ENCODE results near the gene KCND1. TPM values are rescaled to one million over a fixed set of nuclear protein-coding genes. Genes with fewer than 3 reads are reported as not detected.

KCND1 gene
- total RNA-seq, 1 donor from 2014 or later, result 0.30 TPM

- no peak overlapping the region for H3K27ac ChIP-seq (replicated peaks)
- TF ChIP-seq CTCF (IDR thresholded peaks at IDR 0.05; ENCODE audit: borderline replicate concordance), result no peak
- H3K27me3 ChIP-seq (ENCODE audit: low read depth), result no peaks in the 10 kb centered on the region
- intact Hi-C loops (cut with micrococcal nuclease), result no loop called here
- H3K4me1 ChIP-seq, result peaks cover 36% of the 10 kb centered on the region
- no peak overlapping the region for H3K4me3 ChIP-seq
- no peaks in the 10 kb centered on the region for H3K9me3 ChIP-seq (replicated peaks)
- DNase-seq, result no peak
- no peaks in the 10 kb centered on the region for H3K36me3 ChIP-seq
These were observed 57.9 kb downstream of the KCND1 start for GRCh38 chrX:48913605-48914366.

GRCh38 chrX:48911412-48912182 lies 60.0 kb downstream of the KCND1 start, which contains the start of gene SLC35A2:
SLC35A2 (minus strand) TSS chrX:48911646; CDS start chrX:48911636, 10 bp downstream.
- no peaks in the 10 kb centered on the region for H3K27me3 ChIP-seq (ENCODE audit: low read depth)
- H3K9me3 ChIP-seq (replicated peaks), result no peaks in the 10 kb centered on the region
- intact Hi-C loops (cut with micrococcal nuclease), result no loop called here
- peak within 1 kb of the TSS; percentile 79 for H3K27ac ChIP-seq (replicated peaks)
- peaks cover 20% of the 10 kb centered on the region for H3K4me1 ChIP-seq
- peak; percentile 80 for DNase-seq
- no peaks in the 10 kb centered on the region for H3K36me3 ChIP-seq
- peak within 1 kb of the TSS; percentile 78 for H3K4me3 ChIP-seq
- no peak for TF ChIP-seq CTCF (IDR thresholded peaks at IDR 0.05; ENCODE audit: borderline replicate concordance)

Other genes with a start within 250 kb of the KCND1 start
- gene GLOD5, start 210.1 kb downstream of the KCND1 start, total RNA-seq, result not detected
- gene GATA1, start 185.3 kb downstream of the KCND1 start, total RNA-seq, result not detected
- gene HDAC6, start 169.8 kb downstream of the KCND1 start, total RNA-seq, result 39.7 TPM
- not detected for gene ERAS, start 145.3 kb downstream of the KCND1 start, total RNA-seq
- not detected for gene PCSK1N, start 136.2 kb downstream of the KCND1 start, total RNA-seq
- 76.1 TPM for gene TIMM17B, start 74.1 kb downstream of the KCND1 start, total RNA-seq
- gene PQBP1, start 73.9 kb downstream of the KCND1 start, total RNA-seq, result 60.3 TPM
- 10.4 TPM for gene SLC35A2, start 60.2 kb downstream of the KCND1 start, total RNA-seq
- gene PIM2, start 52.8 kb downstream of the KCND1 start, total RNA-seq, result 3.3 TPM
- 21.2 TPM for gene OTUD5, start 14.2 kb downstream of the KCND1 start, total RNA-seq
- gene GRIPAP1, start 30.4 kb upstream of the KCND1 start, total RNA-seq, result 20.7 TPM
- 19.2 TPM for gene TFE3, start 71.5 kb upstream of the KCND1 start, total RNA-seq
- 1.6 TPM for gene CCDC120, start 87.2 kb upstream of the KCND1 start, total RNA-seq
- 8.7 TPM for gene PRAF2, start 102.2 kb upstream of the KCND1 start, total RNA-seq
- gene WDR45, start 108.0 kb upstream of the KCND1 start, total RNA-seq, result 80.4 TPM
- 18.1 TPM for gene GPKOW, start 151.9 kb upstream of the KCND1 start, total RNA-seq
- 2.4 TPM for gene MAGIX, start 190.9 kb upstream of the KCND1 start, total RNA-seq
- gene PLP2, start 200.1 kb upstream of the KCND1 start, total RNA-seq, result 42.1 TPM
- gene PRICKLE3, start 214.5 kb upstream of the KCND1 start, total RNA-seq, result 9.7 TPM
- 1.6 TPM for gene SYP, start 228.3 kb upstream of the KCND1 start, total RNA-seq